ENCODE measurements around the gene PCP4L1.
"Not testable (repeated sequence)": the region's sequence is repeated elsewhere in the genome, so short reads cannot be mapped to it uniquely, and the experiment has no call there.

The PCP4L1 gene

DNA sequence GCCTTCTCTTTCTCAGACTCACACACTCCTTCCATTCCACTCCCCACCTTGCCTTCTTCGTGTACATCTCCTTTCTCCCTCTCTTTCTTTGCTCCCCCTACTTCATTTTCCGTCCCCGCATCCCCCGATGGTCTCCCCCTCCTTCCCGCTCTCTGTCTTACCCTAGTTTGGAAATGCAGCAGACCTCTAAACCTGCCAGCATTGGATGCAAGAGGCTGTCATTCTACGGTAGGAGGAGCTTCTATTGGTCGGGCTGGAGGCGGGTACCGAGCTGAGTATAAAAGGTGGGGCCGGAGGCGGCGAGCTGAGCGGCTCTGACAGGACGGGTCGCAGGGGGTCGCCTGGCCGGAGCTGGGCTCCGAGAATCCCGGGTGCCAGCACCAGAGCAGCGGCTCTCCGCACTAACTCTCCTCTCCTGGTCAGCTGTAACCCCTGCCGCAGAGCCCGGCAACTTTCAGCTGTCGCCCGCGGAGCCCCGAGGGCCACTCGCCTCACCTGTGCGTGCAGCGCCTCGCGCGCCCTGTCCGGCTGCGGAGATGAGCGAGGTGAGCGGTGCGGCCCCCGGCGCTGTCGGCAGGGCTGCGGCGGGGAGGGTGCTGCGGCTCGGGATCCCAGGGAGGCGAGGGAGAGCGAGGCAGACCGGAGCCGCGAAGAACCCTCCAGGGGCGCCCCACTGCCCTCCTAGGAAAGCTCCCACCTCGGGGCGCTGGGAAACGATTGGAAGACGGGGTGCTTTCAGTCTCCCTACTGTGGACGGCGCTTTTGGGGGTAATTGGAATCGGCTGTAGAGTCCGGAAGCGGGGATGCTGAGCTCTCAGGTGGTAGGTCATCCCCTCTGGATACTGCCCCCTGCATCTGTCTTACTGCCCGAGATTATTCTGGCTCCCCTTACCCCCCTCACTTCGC, at the start of gene PCP4L1:
Gene PCP4L1 (plus strand): TSS at position 307 of the 906 bp plus-strand sequence. CDS start 230 bp downstream, at position 537.
- peak; percentile 54 for DNase-seq

DNA sequence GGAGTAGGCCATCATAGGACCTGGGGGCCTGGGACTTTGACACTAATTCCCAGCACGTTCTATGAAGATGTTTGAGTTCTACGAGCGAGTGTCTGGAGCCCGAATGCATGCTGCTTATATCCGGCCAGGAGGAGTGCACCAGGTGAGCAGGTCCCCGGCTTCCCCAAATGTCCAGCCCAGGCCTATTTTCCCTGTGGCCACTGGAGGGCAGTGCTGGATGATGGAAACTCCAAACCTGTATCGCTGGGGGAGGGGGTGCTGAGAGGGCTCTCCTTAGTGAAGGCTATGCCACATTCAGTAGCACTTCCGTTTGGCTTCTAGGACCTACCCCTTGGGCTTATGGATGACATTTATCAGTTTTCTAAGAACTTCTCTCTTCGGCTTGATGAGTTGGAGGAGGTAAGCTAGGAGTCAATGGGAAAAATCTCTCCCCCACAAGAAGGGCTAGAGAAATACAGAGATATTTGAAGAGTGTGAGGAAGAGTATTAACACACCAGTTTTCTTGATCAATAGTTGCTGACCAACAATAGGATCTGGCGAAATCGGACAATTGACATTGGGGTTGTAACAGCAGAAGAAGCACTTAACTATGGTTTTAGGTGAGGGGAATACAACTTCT, 48.6 kb upstream of the PCP4L1 start:
- peak; percentile 84 for DNase-seq

GRCh38 chr1:161214369-161214768, 44.2 kb upstream of the PCP4L1 start:
- no peak for DNase-seq

DNA sequence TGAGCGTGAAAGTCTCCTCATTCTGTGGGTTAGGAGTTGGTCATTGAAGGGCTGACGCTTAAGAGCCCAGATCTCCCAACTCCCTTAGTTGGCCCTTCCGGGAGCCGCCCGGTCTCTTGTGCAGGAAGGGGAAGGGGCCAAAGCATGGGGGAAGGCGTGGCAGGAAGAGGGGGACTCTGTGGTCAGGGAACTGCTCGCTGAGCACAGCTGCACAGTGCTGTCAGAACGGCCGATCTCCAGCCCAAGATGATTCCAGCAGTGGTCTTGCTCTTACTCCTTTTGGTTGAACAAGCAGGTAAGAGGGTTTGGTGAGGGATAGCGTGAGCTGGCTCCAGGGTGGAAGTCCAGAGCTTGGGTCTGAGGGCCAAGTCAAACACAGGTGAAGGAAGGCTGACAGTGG, 43.5 kb upstream of the PCP4L1 start, which contains the start of gene FCER1G:
Gene FCER1G (plus strand): TSS at position 220 of the 400 bp plus-strand sequence. CDS start 27 bp downstream, at position 247.
- no peak for DNase-seq

DNA sequence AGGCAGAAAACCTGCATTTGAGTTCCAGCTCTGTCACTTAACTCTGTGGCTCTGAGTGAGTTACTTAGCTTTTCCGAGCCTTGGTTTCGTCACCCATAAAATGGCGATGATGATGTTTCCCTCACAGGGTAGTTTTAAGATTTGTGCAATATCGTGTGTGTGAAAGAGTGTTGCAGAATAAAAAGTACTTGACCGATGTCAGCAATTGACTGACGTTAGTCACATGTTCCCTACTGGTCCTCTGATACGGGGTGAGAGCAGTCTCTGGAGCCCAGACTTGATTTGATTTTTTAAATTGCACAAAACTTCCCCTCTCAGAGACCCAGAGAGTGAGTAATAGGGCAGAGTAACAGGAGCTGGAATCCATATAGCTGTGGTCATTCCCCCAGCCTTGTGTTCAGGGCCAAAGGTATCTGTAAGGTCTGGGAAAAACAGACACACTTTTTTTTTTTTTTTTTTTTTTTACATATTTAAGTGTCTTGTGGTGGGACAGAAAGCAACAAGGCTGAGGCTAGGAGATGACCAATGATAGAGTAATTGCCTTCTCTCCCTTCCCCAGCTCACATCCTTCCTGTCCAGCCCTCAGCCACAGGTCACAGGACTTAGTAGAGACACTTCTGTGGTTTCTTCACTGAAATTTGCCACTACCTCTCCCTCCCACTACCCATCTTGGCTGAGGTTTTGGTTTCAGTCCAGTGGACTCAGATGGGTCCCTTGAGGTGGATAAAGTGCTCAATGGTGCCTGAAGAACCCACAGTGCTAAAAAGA, 41.4 kb upstream of the PCP4L1 start:
- no peak for DNase-seq

GRCh38 chr1:161217831-161218230, 40.7 kb upstream of the PCP4L1 start:
- no peak for DNase-seq

GRCh38 chr1:161218301-161219077, 40.1 kb upstream of the PCP4L1 start:
- DNase-seq = no peak

DNA sequence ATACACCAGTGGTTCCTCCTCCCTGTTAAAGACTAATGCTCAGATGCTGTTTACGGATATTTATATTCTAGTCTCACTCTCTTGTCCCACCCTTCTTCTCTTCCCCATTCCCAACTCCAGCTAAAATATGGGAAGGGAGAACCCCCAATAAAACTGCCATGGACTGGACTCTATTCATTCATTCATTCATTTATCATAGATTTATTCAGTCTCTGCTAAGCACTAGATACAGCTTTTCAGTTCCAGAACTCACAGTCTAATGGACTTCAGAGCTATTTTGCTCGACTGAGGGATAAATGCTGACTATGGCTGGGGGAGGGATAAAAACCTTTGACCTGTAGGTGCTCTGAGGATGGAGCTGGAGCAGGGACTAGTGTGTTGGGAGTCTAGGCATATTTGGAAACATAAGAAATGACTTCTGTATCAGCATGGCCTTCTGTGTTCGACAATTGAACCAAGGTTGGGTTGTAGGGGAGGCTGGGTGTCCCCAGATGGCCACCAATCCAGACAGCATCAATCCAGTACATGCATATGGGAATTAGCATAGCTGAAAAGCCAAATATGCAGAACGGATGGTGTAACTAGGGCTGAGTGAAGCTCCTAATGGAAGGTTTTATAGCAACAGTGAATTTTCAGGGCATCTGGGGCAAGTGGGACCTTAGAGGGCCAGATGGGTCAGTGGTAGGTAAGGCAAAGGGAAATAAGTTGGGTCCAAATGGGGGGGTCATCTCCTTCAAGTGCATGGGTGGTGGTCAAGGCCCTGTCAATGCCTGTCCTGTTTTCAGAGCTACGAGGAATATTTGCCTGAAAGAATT, 39.3 kb upstream of the PCP4L1 start:
- no peak for DNase-seq

DNA sequence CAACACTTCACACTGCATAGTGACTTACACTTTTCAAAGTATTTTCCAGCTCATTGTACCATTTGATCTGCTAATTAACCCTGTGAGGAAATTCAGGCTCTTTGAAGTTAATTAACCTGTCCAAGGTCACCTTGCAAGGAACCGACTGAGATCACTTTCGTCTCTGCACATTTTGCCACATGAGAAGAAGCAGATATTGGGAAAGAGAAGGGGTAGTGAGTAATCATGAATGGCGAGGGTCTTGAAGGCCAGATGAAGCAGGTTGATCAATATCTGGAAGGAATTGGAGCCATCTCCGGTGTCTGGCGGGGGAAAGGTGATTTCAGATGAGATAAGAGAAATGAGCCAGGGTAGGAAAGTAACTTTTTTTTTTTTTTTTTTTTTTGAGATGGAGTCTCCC, 38.5 kb upstream of the PCP4L1 start:
- DNase-seq = no peak

DNA sequence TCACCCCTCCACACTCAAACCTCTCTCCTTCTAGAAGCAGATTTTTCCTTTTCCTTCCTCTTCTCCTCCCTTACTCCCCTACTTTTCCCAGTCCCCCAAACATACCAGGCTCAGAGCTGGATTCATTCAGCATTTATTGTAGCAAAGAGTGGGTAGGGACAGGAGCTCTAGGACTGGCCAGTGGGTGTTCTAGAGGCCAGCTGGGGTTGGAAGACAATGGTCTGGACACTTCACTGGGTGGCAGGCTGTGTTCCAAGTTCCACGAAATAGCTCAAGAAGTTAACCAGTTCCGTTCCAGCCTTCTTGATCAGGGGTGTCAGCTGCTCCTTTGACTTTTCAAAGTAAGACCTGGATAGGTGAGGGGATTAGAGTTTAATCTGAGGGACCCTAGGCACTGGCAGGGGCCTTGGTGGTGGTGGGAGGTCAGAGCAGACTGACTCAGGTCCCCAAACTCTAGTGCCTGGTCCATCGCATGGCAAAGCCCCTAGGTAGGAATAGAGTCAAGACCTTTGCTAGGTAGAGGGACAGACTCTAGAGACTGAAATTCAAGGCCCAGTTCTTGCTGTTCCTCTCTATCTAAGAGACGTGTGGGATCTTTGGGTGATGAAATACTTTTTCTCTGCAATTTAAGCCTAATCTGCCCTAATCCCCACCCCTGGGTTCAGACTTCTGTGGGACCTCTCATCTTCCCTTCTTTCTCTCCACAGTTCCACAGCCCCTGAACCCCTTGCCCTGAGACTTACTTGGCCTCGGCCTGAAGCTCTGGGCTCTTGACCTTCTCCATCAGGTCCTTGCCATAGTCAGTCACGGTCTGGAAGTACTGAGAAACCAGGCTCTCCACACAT, 36.1 kb upstream of the PCP4L1 start:
- no peak for DNase-seq

DNA sequence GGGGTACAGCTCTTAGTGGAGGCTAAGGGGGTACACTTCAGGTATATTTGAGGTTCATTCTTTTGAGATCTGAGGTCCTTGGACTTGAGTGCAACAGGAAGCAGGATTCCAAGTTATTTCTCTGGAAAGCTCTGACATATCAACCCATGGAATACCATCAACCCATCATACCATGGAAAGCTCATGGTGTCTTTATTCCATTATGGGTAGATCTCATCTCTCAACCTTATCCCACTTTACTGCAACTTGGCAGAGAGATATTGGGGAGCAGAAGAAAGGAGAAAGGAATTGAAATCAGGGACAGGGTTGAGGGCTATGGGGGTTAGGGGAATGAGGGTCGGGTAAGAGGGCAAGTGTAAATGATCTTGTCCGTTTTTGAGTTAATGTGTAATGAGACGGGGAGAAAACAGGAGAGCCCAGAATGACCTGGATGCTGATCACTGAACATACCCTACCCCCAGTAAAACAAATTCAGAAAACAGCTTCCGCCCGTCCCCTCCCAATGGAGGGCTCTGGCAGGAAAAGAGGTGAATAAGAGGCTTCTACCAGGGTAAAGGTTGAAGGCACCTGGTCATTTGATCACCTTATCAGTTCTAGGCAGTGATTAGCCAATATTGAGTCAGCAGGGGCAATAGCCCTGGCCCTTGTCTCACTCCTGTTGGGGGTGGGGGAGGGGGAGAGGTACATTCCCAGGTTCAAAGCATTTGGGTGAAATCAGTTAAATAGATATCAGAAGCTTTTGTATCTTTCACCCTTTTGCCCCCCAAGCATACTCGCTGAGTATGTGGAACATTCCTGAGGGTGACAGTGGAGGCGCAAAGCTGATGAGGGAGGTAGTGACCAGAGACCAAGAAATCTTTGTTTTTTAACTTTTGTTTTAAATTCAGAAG, 34.5 kb upstream of the PCP4L1 start:
- DNase-seq = no peak

DNA sequence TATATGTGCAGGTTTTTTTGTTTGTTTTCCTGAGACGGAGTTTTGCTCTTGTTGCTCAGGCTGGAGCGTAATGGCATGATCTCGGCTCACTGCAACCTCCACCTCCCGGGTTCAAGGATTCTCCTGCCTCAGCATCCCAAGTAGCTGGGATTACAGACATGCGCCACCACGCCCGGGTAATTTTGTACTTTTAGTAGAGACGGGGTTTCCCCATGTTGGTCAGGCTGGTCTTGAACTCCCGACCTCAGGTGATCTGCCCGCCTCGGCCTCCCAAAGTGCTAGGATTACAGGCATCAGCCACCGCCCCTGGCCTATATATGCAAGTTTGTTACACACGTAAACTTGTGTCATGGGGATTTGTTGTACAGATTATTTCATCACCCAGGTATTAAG, 33.9 kb upstream of the PCP4L1 start:
- not testable (repeated sequence) for DNase-seq

- no peak for DNase-seq
Measured at GRCh38 chr1:161225178-161225533, 33.4 kb upstream of the PCP4L1 start.

- peak; percentile 89 for DNase-seq
Measured at GRCh38 chr1:161225534-161226319, 32.8 kb upstream of the PCP4L1 start, which contains the start of gene TOMM40L. TOMM40L (plus strand) TSS chr1:161226060; CDS start chr1:161226490, 430 bp downstream.

GRCh38 chr1:161226320-161226711, 32.2 kb upstream of the PCP4L1 start:
- peak; percentile 23 for DNase-seq

DNA sequence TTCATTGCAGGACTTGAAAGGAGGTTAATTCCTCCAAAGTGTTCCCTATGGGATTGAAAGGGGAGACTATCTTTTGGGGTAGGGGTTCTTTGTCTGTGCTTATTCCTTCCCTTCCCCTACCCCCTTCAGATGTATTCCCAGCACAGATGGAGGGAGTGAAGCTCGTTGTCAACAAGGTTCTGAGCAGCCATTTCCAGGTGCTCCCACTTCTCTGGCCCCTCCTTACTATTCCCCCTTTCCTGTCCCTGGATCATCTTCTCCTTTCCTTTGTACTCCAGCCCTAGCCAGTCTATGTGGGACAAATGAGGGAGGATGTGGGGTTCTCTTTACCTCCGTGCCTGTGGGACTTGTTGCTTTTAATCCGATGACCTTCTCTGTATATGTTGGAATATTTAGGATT, 31.8 kb upstream of the PCP4L1 start:
- no peak for DNase-seq

DNA sequence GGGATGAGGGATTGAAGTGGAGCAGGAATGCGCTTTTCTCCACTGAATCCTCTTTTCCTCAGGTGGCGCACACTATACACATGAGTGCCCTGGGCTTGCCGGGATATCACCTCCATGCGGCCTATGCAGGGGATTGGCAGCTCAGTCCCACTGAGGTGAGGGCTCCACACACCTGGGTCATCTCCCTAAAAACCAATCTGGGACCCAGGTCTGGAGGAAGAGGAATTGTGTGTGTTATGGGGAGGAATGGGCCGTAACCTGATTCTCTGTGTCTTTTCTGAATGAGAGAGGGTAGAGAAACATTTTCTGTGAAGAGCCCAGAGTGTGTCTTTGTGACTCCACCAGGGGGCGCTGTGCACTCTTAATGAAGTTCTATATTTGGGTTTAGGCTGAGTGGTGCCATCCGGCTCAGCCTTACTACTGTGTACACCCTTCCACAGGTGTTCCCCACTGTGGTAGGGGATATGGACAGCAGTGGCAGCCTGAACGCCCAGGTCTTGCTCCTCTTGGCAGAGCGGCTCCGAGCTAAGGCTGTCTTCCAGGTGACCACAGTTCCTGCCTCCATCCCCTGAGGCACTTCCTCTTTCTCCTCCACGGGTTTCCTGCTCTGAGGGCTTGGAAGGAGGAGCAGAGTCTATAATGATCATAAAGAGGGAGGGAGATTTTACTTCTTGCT, 31.2 kb upstream of the PCP4L1 start:
- DNase-seq = peak; percentile 94

GRCh38 chr1:161228032-161228431, 30.5 kb upstream of the PCP4L1 start:
- no peak for DNase-seq
